Endothelial cell of coronary artery (primary cell): ENCODE data around the gene SEL1L. TPM values are rescaled to one million over a fixed set of nuclear protein-coding genes. Genes with fewer than 3 reads are reported as not detected.

Source experiments
- total RNA-seq: library from RNA; depleted of rRNA; stranded (reverse); fragments of >200 nt; gene quantifications from 2 replicates; pipeline ENCODE4 v1.2.3, GENCODE V29; 2014

The SEL1L gene
- 66.1 and 87.0 TPM in 2 replicates for total RNA-seq

DNA sequence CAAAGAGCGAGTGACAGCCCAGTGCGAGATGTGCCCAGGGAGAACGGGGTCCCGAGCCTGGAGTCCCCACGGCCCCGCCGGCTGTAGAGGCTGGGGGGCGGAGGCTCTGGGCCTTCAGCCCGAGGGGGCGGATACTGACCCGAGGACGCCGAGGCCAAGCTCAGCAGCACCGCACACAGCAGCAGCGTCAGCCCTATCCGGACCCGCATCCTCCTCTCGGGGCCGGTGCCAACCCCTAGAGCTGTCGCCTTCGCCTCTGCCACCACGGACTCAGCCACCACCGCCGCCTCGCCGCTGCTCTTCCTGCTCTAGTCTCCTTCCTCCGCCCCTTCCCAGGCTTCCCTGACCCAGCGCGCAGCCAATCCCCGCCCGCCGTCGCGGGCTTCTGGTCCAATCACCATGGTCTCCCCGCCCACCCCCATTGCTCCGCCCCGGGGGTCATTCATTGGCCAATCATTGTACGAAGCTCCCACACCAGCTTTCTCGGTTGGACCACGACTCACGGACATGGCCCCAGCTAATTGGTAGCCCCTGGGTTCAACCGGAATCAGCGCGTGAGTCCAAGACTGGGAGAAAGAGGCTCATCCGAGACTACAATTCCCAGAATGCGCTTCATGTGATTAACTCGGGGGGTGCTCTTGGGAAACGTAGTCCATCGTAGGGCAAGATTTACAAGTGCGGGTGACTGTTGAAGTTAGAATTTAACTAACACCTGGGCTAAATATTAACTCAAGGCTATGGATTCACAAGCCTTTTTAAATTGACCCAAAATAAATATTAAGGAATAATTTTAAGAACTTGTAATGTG, at the start of gene SEL1L:
SEL1L (minus strand) TSS at position 318 of the 808 bp plus-strand sequence; CDS start at position 209, 109 bp downstream.

Other genes starting within 250 kb of the SEL1L start
- 0.18 TPM in 1 of 2 replicates, not detected in the other for gene STON2, start 133.5 kb downstream of the SEL1L start, total RNA-seq